HCT116 (cell line): ENCODE measurements around the gene MEN1. TPM values are rescaled to one million over a fixed set of nuclear protein-coding genes. Genes with fewer than 3 reads are reported as not detected.

Experiments used
- ATAC-seq: fragments of 200-7000 bp; cut with Tn5 transposase; 2 replicates; pipeline ENCODE4 v1.9.1; 2020; ENCODE audit warnings: mild to moderate bottlenecking, moderate library complexity
- BruUV-seq: library from RNA; stranded (reverse); fragments of 400-500 nt; replicated peaks from 2 replicates; lab custom pipeline; 2021; lab: Mats Ljungman, UMichigan
- CTCF ChIA-PET: fragments of 300-600 bp; sonication (Branson Sonifier 250); formaldehyde crosslinking; loops from one replicate; lab custom pipeline; 2021; ENCODE audit warnings: antibody characterized with exemption; lab: Charles Lee
- POLR2A ChIA-PET: fragments of 300-600, 350-600 bp; sonication (Branson Sonifier 250); formaldehyde crosslinking; loops from one replicate; lab custom pipeline; 2021; ENCODE audit warnings: antibody characterized with exemption; lab: Charles Lee
- RAD21 ChIA-PET, 2 experiments: fragments of 300-600 bp; sonication (Branson Sonifier 250); formaldehyde crosslinking; loops; one replicate each; lab custom pipeline; 2023; ENCODE audit warnings: low total read pairs in 2 of 2; ENCODE audit not compliant: uncharacterized antibody in 2 of 2, unreplicated experiment in 2 of 2, low non-redundant PET in 1 of 2; lab: Charles Lee
- DNase-seq: peaks from one replicate; pipeline ENCODE4 v3.0.0-alpha.2; 2010; ENCODE audit warnings: low read depth, low spot score
- H2AFZ ChIP-seq: fragments of 200-600 bp; shearing (Covaris generic), sonication (generic); 2 replicates; pipeline ENCODE4 v1.6.1; 2017; ENCODE audit warnings: low read depth, mixed run types, mixed read lengths, antibody characterized with exemption, low read length; ENCODE audit not compliant: poor library complexity, severe bottlenecking
- H3K27ac ChIP-seq: 2 replicates; pipeline ENCODE4 v1.5.1; 2012; ENCODE audit warnings: low read depth, low read length
- H3K27me3 ChIP-seq: fragments of 200-600 bp; sonication (generic); 2 replicates; pipeline ENCODE4 v1.6.1; 2016; ENCODE audit warnings: mixed run types, low read length, mixed read lengths; ENCODE audit not compliant: insufficient read depth
- H3K36me3 ChIP-seq, 2 experiments: fragments of 200-500 bp in 1 of 2; fragments of 200-600 bp in 1 of 2; sonication (Bioruptor generic) in 1 of 2; sonication (generic) in 1 of 2; 2 replicates each; pipeline versions ENCODE4 v1.5.1 to v1.6.1; 2014 to 2016; ENCODE audit warnings: low read length in 2 of 2, inconsistent platforms in 1 of 2, mixed read lengths in 1 of 2, mixed run types in 1 of 2; ENCODE audit not compliant: insufficient read depth in 2 of 2, control insufficient read depth in 1 of 2
- H3K4me1 ChIP-seq, 2 experiments: fragments of 200-600 bp in 1 of 2; sonication (generic) in 1 of 2; 2 replicates each; pipeline versions ENCODE4 v1.5.1 to v1.6.1; 2012 to 2017; ENCODE audit warnings: low read length in 2 of 2, inconsistent platforms in 1 of 2, mild to moderate bottlenecking in 1 of 2, mixed read lengths in 1 of 2, mixed run types in 1 of 2, moderate library complexity in 1 of 2; ENCODE audit not compliant: insufficient read depth in 2 of 2, control insufficient read depth in 1 of 2
- H3K4me2 ChIP-seq: fragments of 200-600 bp; sonication (generic); 2 replicates; pipeline ENCODE4 v1.6.1; 2017; ENCODE audit warnings: mixed run types, low read length, mixed read lengths
- H3K4me3 ChIP-seq, 2 experiments: fragments of 200-600 bp in 1 of 2; sonication (generic) in 1 of 2; replicated peaks in 1 of 2; 2 replicates each; pipeline ENCODE4 v1.5.1; 2011 to 2016; ENCODE audit warnings: low read length in 2 of 2, control low read depth in 1 of 2, low read depth in 1 of 2, mild to moderate bottlenecking in 1 of 2, mixed read lengths in 1 of 2, mixed run types in 1 of 2
- H3K79me2 ChIP-seq: fragments of 200-600 bp; sonication (generic); 2 replicates; pipeline ENCODE4 v1.6.1; 2017; ENCODE audit warnings: mild to moderate bottlenecking, mixed run types, low read length, moderate library complexity, mixed read lengths; ENCODE audit not compliant: insufficient read depth
- H3K9ac ChIP-seq: fragments of 200-600 bp; sonication (generic); 2 replicates; pipeline ENCODE4 v1.6.1; 2016; ENCODE audit warnings: low read length, mixed read lengths
- H3K9me2 ChIP-seq: fragments of 200-600 bp; sonication (generic), shearing (Covaris generic); 2 replicates; pipeline ENCODE4 v1.6.1; 2017; ENCODE audit warnings: mixed run types, mild to moderate bottlenecking, moderate library complexity; ENCODE audit not compliant: insufficient read depth
- H3K9me3 ChIP-seq, 2 experiments: fragments of 200-500 bp in 1 of 2; fragments of 200-600 bp in 1 of 2; sonication (Bioruptor generic) in 1 of 2; sonication (generic) in 1 of 2; 2 replicates each; pipeline ENCODE4 v1.6.1; 2014 to 2017; ENCODE audit warnings: low read length in 2 of 2, mixed read lengths in 2 of 2, inconsistent platforms in 1 of 2, low read depth in 1 of 2, mild to moderate bottlenecking in 1 of 2, mixed run types in 1 of 2, moderate library complexity in 1 of 2; ENCODE audit not compliant: control insufficient read depth in 1 of 2, insufficient read depth in 1 of 2
- H4K20me1 ChIP-seq: fragments of 200-600 bp; sonication (generic), shearing (Covaris generic); 2 replicates; pipeline ENCODE4 v1.6.1; 2017; ENCODE audit warnings: mixed run types, mild to moderate bottlenecking, moderate library complexity; ENCODE audit not compliant: insufficient read depth
- CBX3 ChIP-seq: IDR thresholded peaks from 2 replicates; pipeline ENCODE4 v1.6.1; 2012; ENCODE audit warnings: low read depth
- EGR1 ChIP-seq: IDR thresholded peaks from 2 replicates; pipeline ENCODE4 v1.6.1; 2012; ENCODE audit warnings: low read depth
- ELF1 ChIP-seq: IDR thresholded peaks from 2 replicates; pipeline ENCODE4 v1.6.1; 2012; ENCODE audit warnings: low read depth, borderline replicate concordance
- EZH2 ChIP-seq: fragments of 200-600 bp; sonication (generic); IDR thresholded peaks from 2 replicates; pipeline ENCODE4 v1.6.1; 2017; ENCODE audit warnings: antibody characterized with exemption, mixed run types
- EZH2phosphoT487 ChIP-seq: fragments of 200-600 bp; IDR thresholded peaks from 2 replicates; pipeline ENCODE4 v1.6.1; 2018; ENCODE audit warnings: antibody characterized with exemption, borderline replicate concordance
- POLR2A ChIP-seq: IDR thresholded peaks from 2 replicates; pipeline ENCODE4 v1.7.0; 2011; ENCODE audit warnings: borderline replicate concordance; ENCODE audit not compliant: insufficient read depth, insufficient read length; ENCODE audit errors: extremely low read depth
- RAD21 ChIP-seq: IDR thresholded peaks from 2 replicates; pipeline ENCODE4 v1.6.1; 2012; ENCODE audit warnings: low read depth, mild to moderate bottlenecking
- SRF ChIP-seq: IDR thresholded peaks from 2 replicates; pipeline ENCODE4 v1.6.1; 2012; ENCODE audit warnings: low read depth
- TCF7L2 ChIP-seq: IDR thresholded peaks from 2 replicates; pipeline ENCODE4 v1.7.0; 2011; ENCODE audit warnings: borderline replicate concordance, inconsistent platforms; ENCODE audit not compliant: insufficient read depth, insufficient read length; ENCODE audit errors: extremely low read depth
- ZBTB33 ChIP-seq: IDR thresholded peaks from 2 replicates; pipeline ENCODE4 v1.6.1; 2011; ENCODE audit warnings: mild to moderate bottlenecking, low read length, moderate library complexity; ENCODE audit not compliant: insufficient replicate concordance; ENCODE audit errors: extremely low read depth
- ZFX ChIP-seq: fragments of 450-650 bp; IDR thresholded peaks from 2 replicates; pipeline ENCODE4 v1.6.1; 2017
- ZNF274 ChIP-seq: fragments of 200-500 bp; sonication (Bioruptor generic); IDR thresholded peaks from 2 replicates; pipeline ENCODE4 v1.6.1; 2014; ENCODE audit warnings: mild to moderate bottlenecking, low read depth, low read length, inconsistent platforms
- intact Hi-C: fragments of 100-400 bp; cut with micrococcal nuclease; formaldehyde crosslinking; loops from 2 replicates; pipeline ENCODE4 v1.10.0; 2022
- total RNA-seq: library from RNA; stranded (reverse); gene quantifications from one replicate; pipeline ENCODE4 v1.2.1, GENCODE V29; 2021; ENCODE audit not compliant: unreplicated experiment

MEN1 gene
- total RNA-seq, 1 experiment from 2014 or later = 62.1 TPM

- H3K4me3 ChIP-seq = no peak overlapping the region
- intact Hi-C loops = no loop called here
- H3K9me3 ChIP-seq = no peaks in the 10 kb centered on the region
- peaks cover 12 to 16% of the 10 kb centered on the region in 2 experiments for H3K4me1 ChIP-seq
- no peaks in the 10 kb centered on the region for H3K79me2 ChIP-seq
- H3K27me3 ChIP-seq = no peaks in the 10 kb centered on the region
- BruUV-seq = no TSS peak
- H3K36me3 ChIP-seq = peaks cover 14 to 15% of the 10 kb centered on the region in 2 experiments; a peak in 3 of 4 replicates
- ATAC-seq = no peak
- CTCF ChIA-PET = no interaction called here
- DNase-seq = no peak
- H3K9ac ChIP-seq = no peak overlapping the region
- H4K20me1 ChIP-seq = no peaks in the 10 kb centered on the region
- POLR2A ChIA-PET = no interaction called here
- no peak overlapping the region for H3K27ac ChIP-seq
- H3K4me2 ChIP-seq = no peak overlapping the region
- no peak overlapping the region for H2AFZ ChIP-seq
- H3K9me2 ChIP-seq = no peaks in the 10 kb centered on the region
- RAD21 ChIA-PET = no interaction called here
- no peak for TF ChIP-seq CBX3
- no peak for TF ChIP-seq ELF1
- no peak for TF ChIP-seq ZFX
- TF ChIP-seq EZH2phosphoT487 = no peak
- no peak for TF ChIP-seq ZBTB33
- TF ChIP-seq RAD21 = no peak
- no peak for TF ChIP-seq TCF7L2
- no peak for TF ChIP-seq EGR1
- TF ChIP-seq EZH2 = no peak
- no peak for TF ChIP-seq SRF
- no peak for TF ChIP-seq ZNF274
- no peak for TF ChIP-seq POLR2A
- TF ChIP-seq, all 23 proteins: peak for 0
These were observed 22.8 kb upstream of the MEN1 start for GRCh38 chr11:64833198-64833502.
